ENCODE measurements around the gene FOXF2.

FOXF2 gene

DNA sequence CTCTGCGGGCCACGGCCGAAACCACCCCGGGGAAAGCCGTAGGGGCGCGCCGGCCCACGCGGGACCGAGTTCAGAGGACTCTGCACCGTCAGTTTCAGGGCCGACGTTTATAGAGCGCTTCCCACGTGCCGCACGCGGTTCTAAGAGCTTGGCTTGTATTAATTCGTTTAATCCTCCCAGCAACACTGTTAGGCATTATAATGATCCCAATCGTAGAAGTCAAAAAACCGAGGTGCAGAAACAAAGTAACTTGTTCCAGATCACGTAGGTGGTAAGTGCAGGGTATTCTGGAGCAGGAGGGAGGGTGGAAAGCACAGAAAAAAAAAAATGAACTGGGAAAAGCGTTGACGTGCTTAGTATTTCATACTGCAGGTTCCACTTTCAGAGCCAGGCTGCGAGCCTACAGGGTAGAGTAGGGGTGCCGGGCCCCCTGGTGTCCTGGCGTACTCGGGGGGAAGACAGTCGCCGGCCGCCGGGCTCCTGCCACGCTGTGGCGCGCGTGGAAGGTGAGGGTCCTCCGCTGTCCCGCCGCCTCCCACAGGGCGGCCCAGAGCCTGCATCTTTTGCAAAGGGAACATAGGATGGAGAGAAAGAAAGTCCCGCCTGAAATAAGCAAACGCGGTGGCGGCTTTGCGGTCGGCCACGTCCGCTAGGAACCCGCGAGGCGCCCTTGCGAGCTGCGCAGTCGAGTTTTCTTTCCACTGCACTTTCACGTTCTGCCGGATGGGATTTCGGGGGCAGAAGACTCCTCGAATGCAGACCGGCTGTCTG is 10.2 kb upstream of the FOXF2 start:
- DNase-seq, result no peak

DNA sequence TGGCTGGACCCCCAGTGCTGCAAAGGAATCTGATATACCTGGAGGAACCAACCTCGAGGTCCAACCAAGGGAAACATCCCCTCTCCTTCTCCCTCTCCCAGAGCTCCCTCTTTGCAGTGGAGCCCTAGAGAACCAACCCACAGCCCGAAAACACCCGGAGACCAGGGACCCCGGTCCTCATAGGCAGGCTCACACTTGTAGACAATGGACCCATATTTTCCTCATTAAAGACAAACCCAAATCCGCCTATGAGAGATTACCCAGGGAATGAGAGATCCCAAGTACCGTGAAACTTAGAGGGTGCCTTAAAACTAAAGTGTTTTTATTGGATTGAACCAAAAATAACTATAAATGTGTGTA is 9.6 kb upstream of the FOXF2 start:
- no peak for DNase-seq

DNA sequence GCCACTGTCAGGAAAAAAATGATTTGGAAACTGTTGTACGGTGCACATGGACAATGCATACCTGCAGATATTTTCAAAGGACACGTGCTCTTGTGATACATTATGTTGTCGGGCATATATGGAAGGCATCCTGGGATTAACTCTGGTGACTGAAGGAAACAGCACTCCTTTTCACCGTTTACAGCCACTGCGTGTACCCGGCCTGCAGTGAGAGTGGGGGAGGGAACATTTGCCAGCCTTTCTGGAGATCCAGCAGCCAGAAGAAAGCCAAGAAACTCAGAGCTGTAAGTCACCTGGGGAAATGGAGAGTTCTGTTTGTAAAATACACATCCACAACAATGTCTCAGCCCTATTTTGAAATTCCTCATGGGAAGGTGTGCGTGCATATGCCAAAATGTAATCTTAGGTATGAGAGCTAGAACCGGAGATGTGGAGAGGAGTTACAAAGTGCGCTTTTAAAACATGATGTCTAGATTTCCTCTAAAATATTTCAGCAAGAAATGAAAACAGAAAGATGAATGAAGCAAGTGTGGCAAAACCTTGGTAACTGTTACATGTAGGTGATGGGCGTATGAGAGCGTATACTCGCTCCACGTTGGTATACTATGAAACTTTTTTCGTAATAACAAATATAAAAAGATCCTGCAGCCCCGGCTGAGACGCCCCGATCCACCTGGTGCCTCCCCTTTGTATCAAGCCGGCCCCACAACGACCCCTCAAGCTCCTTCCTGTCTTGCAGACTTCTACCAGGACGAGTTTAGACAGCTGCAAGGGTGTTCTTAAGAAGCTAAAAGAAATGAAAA is 8.6 kb upstream of the FOXF2 start:
- no peak for DNase-seq

GRCh38 chr6:1381481-1382330 is 7.7 kb upstream of the FOXF2 start:
- DNase-seq, result peak; percentile 74

- no peak for DNase-seq
These were observed 7.0 kb upstream of the FOXF2 start for GRCh38 chr6:1382331-1382882.

DNA sequence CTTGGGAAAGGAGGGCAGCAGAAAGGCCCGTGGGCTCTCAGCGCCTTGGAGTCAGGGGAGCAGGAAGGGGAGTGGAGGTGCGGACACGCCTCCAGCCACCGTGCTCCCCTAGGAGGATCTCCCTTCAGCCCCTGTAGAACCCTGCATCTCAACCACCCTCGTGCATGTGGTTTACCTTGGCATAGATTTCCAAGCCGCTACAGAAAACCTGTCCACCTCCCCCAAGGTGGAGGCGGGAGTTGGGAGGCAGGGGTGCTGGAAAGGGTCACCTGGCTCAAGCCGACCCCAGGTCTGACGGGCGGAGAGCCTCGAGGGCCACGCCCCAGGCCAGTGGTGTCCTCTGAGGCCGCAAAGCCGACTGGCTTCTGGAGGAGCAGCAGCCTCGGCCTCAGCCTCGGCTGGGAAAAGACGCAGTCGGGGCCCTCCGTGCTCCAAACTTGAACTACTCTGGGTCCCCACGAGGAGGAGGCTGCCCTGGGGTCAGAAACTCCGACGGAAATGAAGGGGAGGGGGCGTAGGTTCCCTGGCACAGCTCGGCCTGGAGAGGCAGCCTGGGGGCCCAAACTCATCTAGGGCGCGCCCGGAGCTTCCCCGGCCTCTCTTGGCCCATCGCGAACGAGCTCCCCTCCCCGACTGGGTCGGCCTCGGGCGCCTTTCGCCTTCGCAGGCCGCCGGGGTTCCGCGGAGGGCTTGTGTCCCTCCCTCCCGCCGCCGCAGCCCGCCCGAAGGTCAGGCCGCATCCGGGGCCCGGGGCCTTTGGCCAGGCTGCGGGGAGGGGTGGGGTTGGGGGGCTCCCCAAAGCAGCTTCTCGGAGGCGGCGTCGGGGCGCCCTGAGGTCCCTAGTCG is 6.3 kb upstream of the FOXF2 start:
- no peak for DNase-seq

GRCh38 chr6:1383729-1384548 is 5.4 kb upstream of the FOXF2 start:
- no peak for DNase-seq

GRCh38 chr6:1384549-1385128 is 4.7 kb upstream of the FOXF2 start:
- no peak for DNase-seq

GRCh38 chr6:1385129-1386037 is 4.0 kb upstream of the FOXF2 start:
- no peak for DNase-seq

DNA sequence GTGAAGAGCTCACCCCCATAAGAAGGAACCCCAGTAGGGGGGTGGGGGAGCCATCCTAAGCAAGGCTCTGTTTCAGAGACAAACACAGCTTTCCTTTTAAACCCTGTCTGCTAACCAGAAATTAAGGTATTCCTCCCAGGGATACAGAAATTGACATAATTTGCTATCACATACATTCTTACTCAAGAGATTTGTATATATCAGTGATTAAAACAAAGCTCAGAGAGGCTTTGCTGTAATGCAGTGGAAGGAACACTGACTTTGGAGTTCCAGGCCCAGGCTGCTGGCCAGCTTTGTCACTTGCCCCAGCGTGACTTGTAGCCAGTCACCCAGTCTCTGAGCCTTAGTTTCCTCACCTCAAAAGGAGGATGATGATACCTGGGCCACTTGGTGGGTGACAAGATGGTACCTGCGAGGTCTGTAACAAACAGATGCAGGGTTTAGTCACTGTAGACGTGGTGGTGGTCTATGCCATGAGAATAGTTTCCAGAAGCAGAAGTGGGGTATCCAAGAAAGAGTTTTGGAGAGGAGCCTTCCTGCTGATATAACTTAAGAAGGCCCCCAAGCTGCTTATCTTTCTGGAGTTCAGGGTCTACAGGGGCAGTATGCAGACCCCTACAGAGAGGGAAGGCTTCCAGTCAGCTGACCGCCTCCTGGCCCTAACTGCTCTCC is 3.2 kb upstream of the FOXF2 start:
- DNase-seq, result no peak

DNA sequence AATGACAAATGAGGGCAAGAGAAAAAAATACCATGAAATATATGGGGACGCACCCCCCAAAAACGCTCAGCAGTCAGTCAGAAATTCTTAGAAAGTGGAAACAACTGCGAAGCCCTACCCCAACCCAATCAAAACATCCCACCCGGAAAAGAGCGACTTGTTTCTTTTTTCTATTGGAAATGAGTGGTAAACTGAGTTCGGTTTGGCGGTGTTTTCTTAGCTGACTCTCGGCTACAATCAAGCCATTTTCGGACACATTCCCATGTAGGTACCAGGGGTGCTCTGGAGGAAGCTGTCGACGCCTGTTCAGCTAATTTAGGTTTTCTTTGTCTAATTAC is 1.9 kb upstream of the FOXF2 start:
- no peak for DNase-seq

GRCh38 chr6:1387876-1388629 is 1.3 kb upstream of the FOXF2 start:
- DNase-seq, result no peak

DNA sequence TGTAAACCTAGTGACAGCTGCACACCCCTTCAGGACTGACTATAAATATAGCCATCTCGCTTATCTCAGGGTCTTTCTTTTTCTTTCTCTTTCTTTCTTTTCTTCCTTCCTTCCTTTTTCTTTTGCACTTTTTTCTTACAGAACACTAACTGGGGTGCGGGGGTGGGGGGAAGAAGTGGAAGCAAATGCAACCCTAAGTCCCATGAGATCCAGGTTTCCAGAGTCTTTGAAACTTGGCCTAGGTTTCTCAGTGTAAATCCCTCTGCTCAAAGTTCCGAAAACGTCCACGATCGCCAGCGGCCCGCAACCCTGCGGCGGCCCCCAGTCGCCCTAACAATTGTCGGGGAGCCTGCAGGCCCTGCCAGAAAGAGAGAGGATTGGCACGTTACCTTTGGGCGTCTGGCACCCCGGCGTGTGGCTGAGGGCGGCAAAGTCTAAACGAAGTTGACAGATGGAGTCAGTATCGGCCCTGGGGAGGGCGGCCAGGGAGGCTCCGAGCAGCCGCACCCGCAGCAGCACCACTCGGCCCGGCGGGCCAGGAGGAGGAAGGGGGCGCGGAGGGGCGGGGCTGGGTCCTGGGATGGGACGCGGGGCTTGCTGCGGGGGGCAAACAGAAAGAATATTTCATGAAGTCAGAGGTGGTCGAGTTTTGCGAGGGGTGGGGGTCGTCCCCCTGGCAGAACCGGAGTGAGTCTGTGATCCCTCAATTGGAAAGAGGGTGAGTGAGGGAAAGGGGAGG is 577 bp upstream of the FOXF2 start:
- DNase-seq, result no peak

GRCh38 chr6:1390133-1390945 is 963 bp downstream of the FOXF2 start:
- DNase-seq, result no peak

GRCh38 chr6:1390946-1391799 is 1.8 kb downstream of the FOXF2 start:
- DNase-seq, result no peak

- no peak for DNase-seq
These were observed 2.5 kb downstream of the FOXF2 start for GRCh38 chr6:1391800-1392309.

Measured in activated CD4-positive, CD25-positive, alpha-beta regulatory T cell treated with anti-CD3 and anti-CD28 coated beads, Interleukin-2, amount 50 U/mL, for 72 hours (primary cell).